Measurements from ENCODE around the gene PFKFB3. TPM values are rescaled to one million over a fixed set of nuclear protein-coding genes. Genes with fewer than 3 reads are reported as not detected.

Gene PFKFB3
- total and polyA plus RNA-seq, 2 of the 13 experiments (the other 11 are each of a cell fraction or from before 2014, with no cell fraction given) = 1.2 to 13.3 TPM

DNA sequence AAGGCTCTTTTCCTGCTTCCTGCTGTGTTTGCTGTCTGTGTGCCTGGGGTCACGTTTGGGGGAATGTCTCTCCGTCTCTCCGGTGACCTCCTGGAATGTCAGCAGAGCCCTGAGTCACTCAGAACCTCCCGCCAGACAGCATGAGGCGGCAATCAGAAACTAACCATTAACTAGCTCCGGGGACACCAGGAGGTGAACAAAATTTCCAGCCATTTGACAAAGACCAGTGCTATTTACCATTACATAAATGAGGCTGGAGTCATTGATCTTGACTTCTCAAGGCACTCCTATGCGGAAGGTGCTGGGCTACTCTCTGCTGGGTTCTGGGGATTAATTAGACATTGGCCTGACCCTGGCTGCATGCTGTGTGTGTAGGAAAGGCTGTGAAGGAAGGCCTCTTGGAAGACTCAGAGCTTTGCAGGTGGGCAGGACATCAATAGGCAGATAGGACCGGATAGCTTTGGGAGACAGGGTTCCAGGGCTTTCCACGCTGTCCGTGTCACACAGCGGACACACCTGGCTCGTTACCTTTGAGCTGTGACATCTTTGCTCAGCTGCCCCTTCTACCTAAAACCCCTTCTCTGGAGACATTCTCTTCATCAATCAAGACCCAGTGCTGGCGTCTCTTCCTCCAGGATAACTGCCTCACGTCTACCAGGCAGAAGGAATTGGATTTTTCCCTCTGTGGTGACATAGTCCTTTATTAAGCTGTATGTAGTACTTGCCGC, 77.0 kb downstream of the PFKFB3 start (continued):
- TF ChIP-seq ZNF629 (CRISPR knock-in tag; conservative IDR thresholded peaks at IDR 0.05) (no peak), MYC (CRISPR knock-in tag; IDR thresholded peaks at IDR 0.05; ENCODE audit: borderline replicate concordance) (no peak; the same call in 1 of the 2 replicates), ZBTB14 (CRISPR knock-in tag; IDR thresholded peaks at IDR 0.05) (no peak), FLYWCH1 (CRISPR knock-in tag; IDR thresholded peaks at IDR 0.05) (no peak), TGIF2 (CRISPR knock-in tag; IDR thresholded peaks at IDR 0.05) (no peak), ERF (CRISPR knock-in tag; IDR thresholded peaks at IDR 0.05) (peak; percentile 54; the same call in 1 of the 2 replicates), NR2F2 (IDR thresholded peaks at IDR 0.05; ENCODE audit: borderline replicate concordance, low read depth) (peak; percentile 67; the same call in 1 of the 2 replicates), PRDM10 (CRISPR knock-in tag; IDR thresholded peaks at IDR 0.05; ENCODE audit: low read depth) (no peak), ZNF17 (CRISPR knock-in tag; IDR thresholded peaks at IDR 0.05) (no peak), HMGA1 (CRISPR knock-in tag; conservative IDR thresholded peaks at IDR 0.05) (no peak), ZNF616 (CRISPR knock-in tag; IDR thresholded peaks at IDR 0.05; ENCODE audit: low read depth) (no peak), GATA4 (IDR thresholded peaks at IDR 0.05; ENCODE audit: borderline replicate concordance, low read depth) (peak; percentile 47; the same call in 1 of the 2 replicates), RARG (CRISPR knock-in tag; IDR thresholded peaks at IDR 0.05; ENCODE audit: low read depth) (no peak), ZNF569 (CRISPR knock-in tag; IDR thresholded peaks at IDR 0.05; ENCODE audit: borderline replicate concordance) (no peak), CREB3 (CRISPR knock-in tag; IDR thresholded peaks at IDR 0.05) (no peak)
- TF ChIP-seq, protein P1, sequence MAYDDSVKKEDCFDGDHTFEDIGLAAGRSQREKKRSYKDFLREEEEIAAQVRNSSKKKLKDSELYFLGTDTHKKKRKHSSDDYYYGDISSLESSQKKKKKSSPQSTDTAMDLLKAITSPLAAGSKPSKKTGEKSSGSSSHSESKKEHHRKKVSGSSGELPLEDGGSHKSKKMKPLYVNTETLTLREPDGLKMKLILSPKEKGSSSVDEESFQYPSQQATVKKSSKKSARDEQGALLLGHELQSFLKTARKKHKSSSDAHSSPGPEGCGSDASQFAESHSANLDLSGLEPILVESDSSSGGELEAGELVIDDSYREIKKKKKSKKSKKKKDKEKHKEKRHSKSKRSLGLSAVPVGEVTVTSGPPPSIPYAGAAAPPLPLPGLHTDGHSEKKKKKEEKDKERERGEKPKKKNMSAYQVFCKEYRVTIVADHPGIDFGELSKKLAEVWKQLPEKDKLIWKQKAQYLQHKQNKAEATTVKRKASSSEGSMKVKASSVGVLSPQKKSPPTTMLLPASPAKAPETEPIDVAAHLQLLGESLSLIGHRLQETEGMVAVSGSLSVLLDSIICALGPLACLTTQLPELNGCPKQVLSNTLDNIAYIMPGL (CRISPR knock-in tag; IDR thresholded peaks at IDR 0.05; ENCODE audit: borderline replicate concordance in 1 of 2, low read depth in 1 of 2) = peak in 1 of 2 experiments; percentile 18; a peak in 1 of 4 replicates
- TF ChIP-seq, protein P2, sequence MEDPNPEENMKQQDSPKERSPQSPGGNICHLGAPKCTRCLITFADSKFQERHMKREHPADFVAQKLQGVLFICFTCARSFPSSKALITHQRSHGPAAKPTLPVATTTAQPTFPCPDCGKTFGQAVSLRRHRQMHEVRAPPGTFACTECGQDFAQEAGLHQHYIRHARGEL (CRISPR knock-in tag; IDR thresholded peaks at IDR 0.05) = no peak
- TF ChIP-seq, protein P3, sequence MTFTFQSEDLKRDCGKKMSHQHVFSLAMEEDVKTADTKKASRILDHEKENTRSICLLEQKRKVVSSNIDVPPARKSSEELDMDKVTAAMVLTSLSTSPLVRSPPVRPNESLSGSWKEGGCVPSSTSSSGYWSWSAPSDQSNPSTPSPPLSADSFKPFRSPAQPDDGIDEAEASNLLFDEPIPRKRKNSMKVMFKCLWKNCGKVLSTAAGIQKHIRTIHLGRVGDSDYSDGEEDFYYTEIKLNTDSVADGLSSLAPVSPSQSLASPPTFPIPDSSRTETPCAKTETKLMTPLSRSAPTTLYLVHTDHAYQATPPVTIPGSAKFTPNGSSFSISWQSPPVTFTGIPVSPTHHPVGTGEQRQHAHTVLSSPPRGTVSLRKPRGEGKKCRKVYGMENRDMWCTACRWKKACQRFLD (CRISPR knock-in tag; IDR thresholded peaks at IDR 0.05; ENCODE audit: borderline replicate concordance) = no peak
- TF ChIP-seq, protein P4, sequence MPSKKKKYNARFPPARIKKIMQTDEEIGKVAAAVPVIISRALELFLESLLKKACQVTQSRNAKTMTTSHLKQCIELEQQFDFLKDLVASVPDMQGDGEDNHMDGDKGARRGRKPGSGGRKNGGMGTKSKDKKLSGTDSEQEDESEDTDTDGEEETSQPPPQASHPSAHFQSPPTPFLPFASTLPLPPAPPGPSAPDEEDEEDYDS (CRISPR knock-in tag; IDR thresholded peaks at IDR 0.05) = 0 out of 2 replicates have a peak, but pooled peaks have one; percentile 53
